ENCODE data around the gene UBE2C.

GRCh38 chr20:45833883-45834796 lies 21.7 kb downstream of the UBE2C start:
- TF ChIP-seq CTCF (IDR thresholded peaks at IDR 0.05) (no peak), POLR2A (IDR thresholded peaks at IDR 0.05) (no peak)

All from testis (tissue), 2 donors.